NCI-H146 treated with DMSO at 0.1 percent for 48 hours (cell line): ENCODE data around the gene LRRK1.

ENCODE experiments used
- DNase-seq: peaks from one replicate; lab custom pipeline; 2025; ENCODE audit not compliant: unreplicated experiment; lab: John Stamatoyannopoulos, UW

LRRK1 gene

GRCh38 chr15:100909989-100910955 lies 8.9 kb upstream of the LRRK1 start:
- DNase-seq = no peak

- no peak for DNase-seq
These were observed 8.1 kb upstream of the LRRK1 start for GRCh38 chr15:100911086-100911485.

GRCh38 chr15:100913961-100914360 lies 5.2 kb upstream of the LRRK1 start:
- no peak for DNase-seq

GRCh38 chr15:100914876-100915275 lies 4.3 kb upstream of the LRRK1 start:
- DNase-seq = no peak

GRCh38 chr15:100918034-100918689 lies 995 bp upstream of the LRRK1 start:
- DNase-seq = peak; percentile 6

GRCh38 chr15:100919481-100920405 lies 586 bp downstream of the LRRK1 start:
- DNase-seq = no peak

- no peak for DNase-seq
These were observed 1.5 kb downstream of the LRRK1 start for GRCh38 chr15:100920516-100921135.

GRCh38 chr15:100922192-100923040 lies 3.3 kb downstream of the LRRK1 start:
- DNase-seq = no peak

- no peak for DNase-seq
These were observed 3.9 kb downstream of the LRRK1 start for GRCh38 chr15:100923076-100923475.

GRCh38 chr15:100923902-100924301 lies 4.7 kb downstream of the LRRK1 start:
- no peak for DNase-seq

- no peak for DNase-seq
These were observed 5.3 kb downstream of the LRRK1 start for GRCh38 chr15:100924436-100924835.

- no peak for DNase-seq
These were observed 6.3 kb downstream of the LRRK1 start for GRCh38 chr15:100925480-100925879.

GRCh38 chr15:100926258-100926657 lies 7.1 kb downstream of the LRRK1 start:
- no peak for DNase-seq

- no peak for DNase-seq
These were observed 8.0 kb downstream of the LRRK1 start for GRCh38 chr15:100926971-100927756.

GRCh38 chr15:100928632-100929280 lies 9.6 kb downstream of the LRRK1 start:
- DNase-seq = no peak

- no peak for DNase-seq
These were observed 10.5 kb downstream of the LRRK1 start for GRCh38 chr15:100929641-100930042.

- DNase-seq = no peak
These were observed 11.2 kb downstream of the LRRK1 start for GRCh38 chr15:100930306-100930848.
